Measurements from ENCODE around the gene PSMD13.

GRCh38 chr11:269146-269890 is 32.5 kb downstream of the PSMD13 start:
- TF ChIP-seq, protein P1, sequence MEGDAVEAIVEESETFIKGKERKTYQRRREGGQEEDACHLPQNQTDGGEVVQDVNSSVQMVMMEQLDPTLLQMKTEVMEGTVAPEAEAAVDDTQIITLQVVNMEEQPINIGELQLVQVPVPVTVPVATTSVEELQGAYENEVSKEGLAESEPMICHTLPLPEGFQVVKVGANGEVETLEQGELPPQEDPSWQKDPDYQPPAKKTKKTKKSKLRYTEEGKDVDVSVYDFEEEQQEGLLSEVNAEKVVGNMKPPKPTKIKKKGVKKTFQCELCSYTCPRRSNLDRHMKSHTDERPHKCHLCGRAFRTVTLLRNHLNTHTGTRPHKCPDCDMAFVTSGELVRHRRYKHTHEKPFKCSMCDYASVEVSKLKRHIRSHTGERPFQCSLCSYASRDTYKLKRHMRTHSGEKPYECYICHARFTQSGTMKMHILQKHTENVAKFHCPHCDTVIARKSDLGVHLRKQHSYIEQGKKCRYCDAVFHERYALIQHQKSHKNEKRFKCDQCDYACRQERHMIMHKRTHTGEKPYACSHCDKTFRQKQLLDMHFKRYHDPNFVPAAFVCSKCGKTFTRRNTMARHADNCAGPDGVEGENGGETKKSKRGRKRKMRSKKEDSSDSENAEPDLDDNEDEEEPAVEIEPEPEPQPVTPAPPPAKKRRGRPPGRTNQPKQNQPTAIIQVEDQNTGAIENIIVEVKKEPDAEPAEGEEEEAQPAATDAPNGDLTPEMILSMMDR (conservative IDR thresholded peaks at IDR 0.05 in 1 of 2, IDR thresholded peaks at IDR 0.05 in 1 of 2; ENCODE audit: extremely low read depth in 1 of 2, insufficient read depth in 1 of 2, low read depth in 1 of 2, low read length in 2 of 2) = no peak
- no peak for TF ChIP-seq EZH2 (IDR thresholded peaks at IDR 0.05; ENCODE audit: borderline replicate concordance, low read length)
